ENCODE measurements around the gene C4orf51.

DNA sequence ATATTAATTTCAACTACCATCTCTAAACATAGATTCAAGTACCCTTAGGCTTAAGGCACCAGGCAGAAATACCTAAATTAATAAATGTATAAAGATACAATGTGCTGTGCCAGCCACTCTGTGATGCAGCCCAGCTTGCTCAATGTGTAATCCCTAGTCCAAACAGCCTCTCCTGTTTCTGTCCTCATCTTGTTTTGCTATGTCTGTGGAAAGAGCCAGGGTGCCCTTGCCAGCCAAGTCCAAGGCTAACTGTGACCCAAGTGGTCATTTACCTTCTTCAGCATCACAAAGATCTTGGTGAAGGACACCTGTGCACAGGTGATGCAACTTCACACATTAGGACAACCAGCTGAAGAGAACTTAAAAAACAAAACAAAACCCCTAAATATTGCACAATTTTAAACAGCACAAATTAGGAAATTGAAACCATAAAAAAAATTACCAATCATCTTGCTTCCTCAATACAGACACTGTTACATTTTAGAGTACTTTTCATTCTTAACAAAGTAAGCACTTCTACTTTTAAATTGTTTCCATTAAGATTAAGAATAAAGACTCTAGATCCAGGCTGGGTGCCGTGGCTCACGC, 89.6 kb downstream of the C4orf51 start:
- no peak for TF ChIP-seq EZH2phosphoT487 (IDR thresholded peaks at IDR 0.05; ENCODE audit: borderline replicate concordance)
- TF ChIP-seq, protein P1, sequence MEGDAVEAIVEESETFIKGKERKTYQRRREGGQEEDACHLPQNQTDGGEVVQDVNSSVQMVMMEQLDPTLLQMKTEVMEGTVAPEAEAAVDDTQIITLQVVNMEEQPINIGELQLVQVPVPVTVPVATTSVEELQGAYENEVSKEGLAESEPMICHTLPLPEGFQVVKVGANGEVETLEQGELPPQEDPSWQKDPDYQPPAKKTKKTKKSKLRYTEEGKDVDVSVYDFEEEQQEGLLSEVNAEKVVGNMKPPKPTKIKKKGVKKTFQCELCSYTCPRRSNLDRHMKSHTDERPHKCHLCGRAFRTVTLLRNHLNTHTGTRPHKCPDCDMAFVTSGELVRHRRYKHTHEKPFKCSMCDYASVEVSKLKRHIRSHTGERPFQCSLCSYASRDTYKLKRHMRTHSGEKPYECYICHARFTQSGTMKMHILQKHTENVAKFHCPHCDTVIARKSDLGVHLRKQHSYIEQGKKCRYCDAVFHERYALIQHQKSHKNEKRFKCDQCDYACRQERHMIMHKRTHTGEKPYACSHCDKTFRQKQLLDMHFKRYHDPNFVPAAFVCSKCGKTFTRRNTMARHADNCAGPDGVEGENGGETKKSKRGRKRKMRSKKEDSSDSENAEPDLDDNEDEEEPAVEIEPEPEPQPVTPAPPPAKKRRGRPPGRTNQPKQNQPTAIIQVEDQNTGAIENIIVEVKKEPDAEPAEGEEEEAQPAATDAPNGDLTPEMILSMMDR (conservative IDR thresholded peaks at IDR 0.05; ENCODE audit: low read length) = no peak
